ENCODE data around the gene PCDH15. TPM values are rescaled to one million over a fixed set of nuclear protein-coding genes. Genes with fewer than 3 reads are reported as not detected.

The PCDH15 gene
- total and polyA plus RNA-seq, 2 of the 4 experiments (the other 2 are of a cell fraction) = not detected

- Histone ChIP-seq H2BK120ac (ENCODE audit: low read depth, low read length) (no peak overlapping the region), H2BK15ac (ENCODE audit: low read depth, low read length) (no peak overlapping the region), H3K27ac (ENCODE audit: insufficient read depth, low read length) (no peak overlapping the region), H3K18ac (ENCODE audit: low read depth, low read length) (no peak overlapping the region), H3K79me1 (ENCODE audit: low read depth in 1 of 2, low read length in 2 of 2) (no peaks in the 10 kb centered on the region), H3K14ac (replicated peaks; ENCODE audit: low read depth, low read length) (no peak overlapping the region), H3K4me1 (ENCODE audit: control insufficient read depth, insufficient read depth, low read length) (no peaks in the 10 kb centered on the region), H2AFZ (replicated peaks; ENCODE audit: low read length, poor library complexity) (no peak overlapping the region), H2BK5ac (ENCODE audit: low read depth, low read length, poor library complexity, severe bottlenecking) (no peak overlapping the region), H3K4me2 (ENCODE audit: low read depth, low read length) (no peak overlapping the region), H4K20me1 (ENCODE audit: insufficient read depth, low read length) (no peaks in the 10 kb centered on the region), H4K8ac (ENCODE audit: low read depth in 2 of 2, low read length in 2 of 2) (no peak overlapping the region), H2AK9ac (replicated peaks; ENCODE audit: low read depth, low read length, poor library complexity) (no peak overlapping the region), H3K27me3 (ENCODE audit: control insufficient read depth, insufficient read depth, low read length) (no peaks in the 10 kb centered on the region), H3K4me3 (ENCODE audit: insufficient read depth, low read depth, low read length) (no peak overlapping the region), H4K91ac (ENCODE audit: insufficient read depth, low read depth, low read length) (no peak overlapping the region), H3K4ac (ENCODE audit: low read depth, low read length) (no peak overlapping the region), H2AK5ac (ENCODE audit: low read depth, low read length) (no peak overlapping the region), H2BK20ac (ENCODE audit: low read depth, low read length) (no peak overlapping the region), H4K5ac (ENCODE audit: low read depth, low read length) (no peak overlapping the region), H3K36me3 (ENCODE audit: control insufficient read depth, insufficient read depth, low read length) (no peaks in the 10 kb centered on the region), H3K56ac (ENCODE audit: extremely low read depth, insufficient read depth, low read length) (no peak overlapping the region), H3K9me1 (ENCODE audit: insufficient read depth, low read length) (no peaks in the 10 kb centered on the region), H3K9me3 (ENCODE audit: control insufficient read depth, insufficient read depth, low read length) (peaks cover 2% of the 10 kb centered on the region; the same call in 1 of the 2 replicates), H3K9ac (ENCODE audit: low read depth, low read length) (no peak overlapping the region), H3K23ac (ENCODE audit: low read depth, low read length) (no peak overlapping the region)
- ChIA-PET CTCF (no interaction called here), POLR2A (ENCODE audit: unreplicated experiment) (no interaction called here)
- in situ Hi-C loops (cut with MboI; ENCODE audit: low sequenced_read_pairs) = no loop called here
- ATAC-seq (ENCODE audit: low read depth) = no peak
- no peak for DNase-seq
- dilution Hi-C loops (cut with HindIII; ENCODE audit: low sequenced_read_pairs, unreplicated experiment) = no loop called here
- no CpG with 5 or more reads among the region's 3 CpGs for WGBS, 2 experiments (ENCODE audit: extremely low coverage in 2 of 2, insufficient read length in 1 of 2)
- intact Hi-C loops (cut with micrococcal nuclease) = no loop called here
- TF ChIP-seq NFE2L2 (IDR thresholded peaks at IDR 0.05; ENCODE audit: low read depth, low read length) (no peak), MAFK (IDR thresholded peaks at IDR 0.05; ENCODE audit: low read depth, low read length) (no peak), BHLHE40 (IDR thresholded peaks at IDR 0.05; ENCODE audit: low read depth, low read length) (no peak), CHD1 (IDR thresholded peaks at IDR 0.05; ENCODE audit: low read depth, low read length) (no peak), RFX5 (IDR thresholded peaks at IDR 0.05; ENCODE audit: low read depth, low read length) (no peak), MAZ (IDR thresholded peaks at IDR 0.05; ENCODE audit: borderline replicate concordance, low read depth, low read length) (no peak), RAD21 (IDR thresholded peaks at IDR 0.05; ENCODE audit: low read length) (no peak), RCOR1 (IDR thresholded peaks at IDR 0.05; ENCODE audit: insufficient replicate concordance, low read length) (no peak), CTCF (conservative IDR thresholded peaks at IDR 0.05; ENCODE audit: low read depth, low read length) (no peak), POLR2A (IDR thresholded peaks at IDR 0.05; ENCODE audit: low read depth, low read length) (no peak), CEBPB (IDR thresholded peaks at IDR 0.05; ENCODE audit: low read depth, low read length) (no peak), ELK1 (IDR thresholded peaks at IDR 0.05; ENCODE audit: borderline replicate concordance, low read depth, low read length) (no peak)
- BruUV-seq (replicated peaks) = no TSS peak
These were observed 179.0 kb downstream of the PCDH15 start for GRCh38 chr10:54622017-54622416.

Measured in IMR-90 (cell line).